Left renal pelvis (tissue), 4 donors: ENCODE data around the gene PTPRG. TPM values are rescaled to one million over a fixed set of nuclear protein-coding genes. Genes with fewer than 3 reads are reported as not detected.

Experiments
- DNase-seq, 4 donors: peaks; one replicate each; pipeline ENCODE4 v3.0.0-alpha.2; 2013; ENCODE audit warnings: low read depth in 4 of 4, low spot score in 3 of 4
- polyA plus RNA-seq, 4 donors: library from polyadenylated mRNA; unstranded; fragments of 120-200 nt; gene quantifications; one replicate each; pipeline ENCODE4 v1.2.1, GENCODE V29; 2013; ENCODE audit not compliant: insufficient read length in 4 of 4

Gene PTPRG
- polyA plus RNA-seq, 4 donors = 42.4 to 90.2 (median 79.5) TPM

GRCh38 chr3:62332835-62333244 lies 771.5 kb downstream of the PTPRG start:
- no peak for DNase-seq

GRCh38 chr3:62335196-62335595 lies 773.8 kb downstream of the PTPRG start:
- DNase-seq = no peak

DNA sequence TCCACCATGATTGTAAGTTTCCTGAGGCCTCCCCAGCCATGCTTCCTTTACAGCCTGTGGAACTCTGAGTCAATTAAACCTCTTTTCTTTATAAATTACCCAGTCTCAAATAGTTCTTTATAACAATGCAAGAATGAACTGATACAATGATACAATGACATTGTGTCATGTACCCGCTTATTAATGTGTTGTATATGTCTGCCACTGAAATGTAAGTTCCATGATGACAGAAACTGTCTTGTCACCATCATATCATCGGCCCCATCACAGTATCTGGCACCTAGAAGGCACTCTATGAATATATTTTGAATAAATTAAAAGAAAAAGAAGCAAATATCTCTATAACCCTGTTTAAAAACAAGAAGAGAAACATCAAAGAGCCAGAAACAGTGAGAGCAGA lies 782.4 kb downstream of the PTPRG start:
- DNase-seq = no peak
